GM19324 (cell line): ENCODE results near the gene FAM136A.
"Not testable (repeated sequence)": the region's sequence is repeated elsewhere in the genome, so short reads cannot be mapped to it uniquely, and the experiment has no call there.

Experiments used
- ATAC-seq: cut with Tn5 transposase; IDR thresholded peaks from one replicate; pipeline ENCODE4 v1.9.1; 2021; ENCODE audit warnings: mild to moderate bottlenecking, moderate library complexity; ENCODE audit not compliant: unreplicated experiment, low FRiP score

The FAM136A gene

GRCh38 chr2:70301344-70302194 lies at the start of gene FAM136A:
FAM136A (minus strand) TSS chr2:70302067; CDS start chr2:70302011, 56 bp downstream.
- ATAC-seq: peak; percentile 78

GRCh38 chr2:70349921-70350685 lies 48.2 kb upstream of the FAM136A start:
- no peak for ATAC-seq

GRCh38 chr2:70347831-70348230 lies 46.0 kb upstream of the FAM136A start:
- ATAC-seq: no peak

- ATAC-seq: no peak
Observed at GRCh38 chr2:70344195-70344594, 42.3 kb upstream of the FAM136A start.

- no peak for ATAC-seq
Observed at GRCh38 chr2:70341477-70341765, 39.6 kb upstream of the FAM136A start.

GRCh38 chr2:70340761-70341476 lies 39.1 kb upstream of the FAM136A start:
- ATAC-seq: no peak

- no peak for ATAC-seq
Observed at GRCh38 chr2:70340075-70340474, 38.2 kb upstream of the FAM136A start.

GRCh38 chr2:70336552-70336951 lies 34.7 kb upstream of the FAM136A start:
- no peak for ATAC-seq

GRCh38 chr2:70331012-70331411 lies 29.1 kb upstream of the FAM136A start:
- no peak for ATAC-seq

GRCh38 chr2:70330476-70330875 lies 28.6 kb upstream of the FAM136A start:
- no peak for ATAC-seq

- ATAC-seq: no peak
Observed at GRCh38 chr2:70328921-70329561, 27.2 kb upstream of the FAM136A start.

- no peak for ATAC-seq
Observed at GRCh38 chr2:70325875-70326274, 24.0 kb upstream of the FAM136A start.

GRCh38 chr2:70322518-70322917 lies 20.7 kb upstream of the FAM136A start:
- no peak for ATAC-seq

GRCh38 chr2:70321370-70321769 lies 19.5 kb upstream of the FAM136A start:
- ATAC-seq: no peak

GRCh38 chr2:70314640-70315039 lies 12.8 kb upstream of the FAM136A start:
- no peak for ATAC-seq

GRCh38 chr2:70312560-70312959 lies 10.7 kb upstream of the FAM136A start:
- no peak for ATAC-seq

- no peak for ATAC-seq
Observed at GRCh38 chr2:70310899-70311298, 9.0 kb upstream of the FAM136A start.

GRCh38 chr2:70305531-70305930 lies 3.7 kb upstream of the FAM136A start:
- no peak for ATAC-seq

- no peak for ATAC-seq
Observed at GRCh38 chr2:70304498-70304897, 2.6 kb upstream of the FAM136A start.

GRCh38 chr2:70303186-70303585 lies 1.3 kb upstream of the FAM136A start:
- no peak for ATAC-seq

GRCh38 chr2:70302195-70302546 lies 304 bp upstream of the FAM136A start:
- not testable (repeated sequence) for ATAC-seq
